Thoracic aorta (tissue), 2 donors: ENCODE data around the gene MTMR2. TPM values are rescaled to one million over a fixed set of nuclear protein-coding genes. Genes with fewer than 3 reads are reported as not detected.
A peak's percentile ranks its signal among the peaks of the same experiment; 100 is the strongest.

ENCODE experiments used
- ATAC-seq: fragments of 150-250 bp; one replicate; pipeline ENCODE4 v1.8.0; 2017; ENCODE audit warnings: low read depth; ENCODE audit not compliant: insufficient number of reproducible peaks, low FRiP score
- DNase-seq: peaks from one replicate; pipeline ENCODE4 v3.0.0-alpha.2; 2020; ENCODE audit warnings: low spot score
- H3K27ac ChIP-seq, 2 donors: fragments of 200-600 bp; sonication (generic); 1 replicate in 1 of 2; 2 replicates in 1 of 2; pipeline ENCODE4 v1.5.1; 2016; ENCODE audit warnings: mild to moderate bottlenecking in 2 of 2, moderate library complexity in 2 of 2
- H3K27me3 ChIP-seq: fragments of 200-600 bp; sonication (generic); replicated peaks from 2 replicates; pipeline ENCODE4 v1.6.0; 2016; ENCODE audit warnings: mild to moderate bottlenecking; ENCODE audit not compliant: insufficient read depth
- H3K36me3 ChIP-seq: fragments of 200-600 bp; sonication (generic); one replicate; pipeline ENCODE4 v1.5.1; 2016
- H3K4me1 ChIP-seq, 2 donors: fragments of 200-600 bp; sonication (generic); 1 replicate in 1 of 2; 2 replicates in 1 of 2; pipeline versions ENCODE4 v1.5.1 to v1.6.0; 2016; ENCODE audit warnings: low read depth in 2 of 2, mild to moderate bottlenecking in 1 of 2; ENCODE audit not compliant: control insufficient read depth in 1 of 2
- H3K4me3 ChIP-seq: fragments of 200-600 bp; sonication (generic); 2 replicates; pipeline ENCODE4 v1.5.1; 2016; ENCODE audit warnings: mild to moderate bottlenecking
- H3K9me3 ChIP-seq: fragments of 200-600 bp; sonication (generic); 2 replicates; pipeline ENCODE4 v1.5.1; 2016
- CTCF ChIP-seq: fragments of 200-600 bp; sonication (generic); IDR thresholded peaks from one replicate; pipeline ENCODE4 v1.5.1; 2019; ENCODE audit warnings: antibody characterized with exemption
- total RNA-seq, 2 donors: library from RNA; depleted of rRNA; stranded (reverse); fragments of >200 nt; gene quantifications; one replicate each; pipeline versions ENCODE4 v1.1.0 to v1.2.3, GENCODE V29; 2016

Gene MTMR2
- total RNA-seq, 2 donors from 2014 or later: 38.2 to 38.9 TPM

- ATAC-seq (no peak), DNase-seq (no peak)
- Histone ChIP-seq H3K4me3 (no peak overlapping the region), H3K4me1 (peaks cover 21 to 45% of the 10 kb centered on the region in 2 donors), H3K27me3 (no peaks in the 10 kb centered on the region), H3K27ac (peak overlapping the region in 1 of 2 donors; percentile 49), H3K36me3 (no peaks in the 10 kb centered on the region), H3K9me3 (no peaks in the 10 kb centered on the region)
- TF ChIP-seq CTCF: no peak
These were observed 26.2 kb downstream of the MTMR2 start for GRCh38 chr11:95897731-95898130.

- no peak for TF ChIP-seq CTCF
- Histone ChIP-seq H3K4me1 (peaks cover 28 to 63% of the 10 kb centered on the region in 2 donors), H3K27ac (no peak overlapping the region), H3K36me3 (no peaks in the 10 kb centered on the region), H3K9me3 (no peaks in the 10 kb centered on the region), H3K4me3 (no peak overlapping the region), H3K27me3 (no peaks in the 10 kb centered on the region)
- ATAC-seq (no peak), DNase-seq (no peak)
These were observed 28.1 kb downstream of the MTMR2 start for GRCh38 chr11:95895815-95896214.

GRCh38 chr11:95892892-95893570 is 30.9 kb downstream of the MTMR2 start:
- no peaks in the 10 kb centered on the region for H3K9me3 ChIP-seq
- H3K36me3 ChIP-seq: no peaks in the 10 kb centered on the region
- no peaks in the 10 kb centered on the region for H3K27me3 ChIP-seq
- DNase-seq (no peak), ATAC-seq (no peak)
- TF ChIP-seq CTCF: no peak
- H3K4me1 ChIP-seq: peaks cover 25 to 59% of the 10 kb centered on the region in 2 donors
- peak overlapping the region in 1 of 2 donors; percentile 42 for H3K27ac ChIP-seq
- no peak overlapping the region for H3K4me3 ChIP-seq

DNA sequence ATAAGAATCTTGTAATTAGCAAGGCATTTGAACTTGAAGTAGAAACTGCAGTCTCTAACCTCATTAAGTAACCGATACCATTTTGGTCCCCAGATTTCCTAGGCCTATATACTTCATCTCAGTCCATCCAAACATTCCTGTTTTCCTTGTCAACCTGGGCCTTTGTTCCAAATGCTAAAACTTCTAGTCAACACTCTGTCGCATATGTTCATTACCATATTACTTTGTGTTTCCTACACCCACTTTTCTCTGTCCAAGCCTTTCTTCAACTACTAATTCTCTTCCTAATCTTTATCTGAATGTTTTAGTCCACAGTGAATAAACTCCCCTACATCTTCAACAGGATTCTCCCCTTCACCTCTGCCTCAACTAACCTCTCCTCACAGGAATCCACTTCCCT is 31.4 kb downstream of the MTMR2 start:
- H3K27ac ChIP-seq: peak overlapping the region in 1 of 2 donors; percentile 42

More for the DNA sequence above, 31.4 kb downstream of the MTMR2 start:
- Histone ChIP-seq H3K27me3 (no peaks in the 10 kb centered on the region), H3K36me3 (no peaks in the 10 kb centered on the region), H3K9me3 (no peaks in the 10 kb centered on the region), H3K4me1 (peaks cover 25 to 55% of the 10 kb centered on the region in 2 donors), H3K4me3 (no peak overlapping the region)
- no peak for ATAC-seq
- TF ChIP-seq CTCF: no peak
- no peak for DNase-seq
